Neural cell (in vitro differentiated cells): ENCODE results near the gene EYS. TPM values are rescaled to one million over a fixed set of nuclear protein-coding genes. Genes with fewer than 3 reads are reported as not detected.

Source experiments
- H2AFZ ChIP-seq: fragments of 200-600, 300-800 bp; sonication (generic), shearing (Covaris generic); 2 replicates; pipeline ENCODE4 v1.6.0; 2014; ENCODE audit warnings: low read depth, mild to moderate bottlenecking, antibody characterized with exemption, low read length, moderate library complexity
- H3F3A ChIP-seq: fragments of 200-600 bp; shearing (Covaris generic); 2 replicates; pipeline ENCODE4 v1.6.1; 2016; ENCODE audit warnings: mild to moderate bottlenecking, moderate library complexity, mixed read lengths, antibody characterized with exemption, low read length; ENCODE audit not compliant: insufficient read depth, poor library complexity, severe bottlenecking
- H3K27ac ChIP-seq: fragments of 200-600, 300-800 bp; sonication (generic), shearing (Covaris generic); 2 replicates; pipeline ENCODE4 v1.5.1; 2014; ENCODE audit warnings: mild to moderate bottlenecking, low read length, moderate library complexity
- H3K27me3 ChIP-seq: fragments of 300-800, 200-600 bp; sonication (generic), shearing (Covaris generic); 2 replicates; pipeline ENCODE4 v1.6.0; 2014; ENCODE audit warnings: mild to moderate bottlenecking, low read depth, low read length, moderate library complexity; ENCODE audit not compliant: insufficient read depth
- H3K36me3 ChIP-seq: fragments of 300-800, 200-600 bp; sonication (generic), shearing (Covaris generic); 2 replicates; pipeline ENCODE4 v1.5.1; 2014; ENCODE audit warnings: mild to moderate bottlenecking, antibody characterized with exemption, low read length, moderate library complexity; ENCODE audit not compliant: insufficient read depth
- H3K4me2 ChIP-seq: fragments of 300-800, 200-600 bp; sonication (generic), shearing (Covaris generic); 2 replicates; pipeline ENCODE4 v1.6.0; 2014; ENCODE audit warnings: mild to moderate bottlenecking, low read length
- H3K4me3 ChIP-seq: fragments of 300-800, 200-600 bp; sonication (generic), shearing (Covaris generic); 2 replicates; pipeline ENCODE4 v1.5.1; 2014; ENCODE audit warnings: mild to moderate bottlenecking, low read length, moderate library complexity
- H3K79me2 ChIP-seq: fragments of 200-600 bp; shearing (Covaris generic); replicated peaks from 2 replicates; pipeline ENCODE4 v1.6.0; 2014; ENCODE audit warnings: mild to moderate bottlenecking, low read length, moderate library complexity; ENCODE audit not compliant: insufficient read depth
- H3K9ac ChIP-seq: fragments of 300-800, 200-600 bp; sonication (generic), shearing (Covaris generic); 2 replicates; pipeline ENCODE4 v1.6.1; 2016; ENCODE audit warnings: mild to moderate bottlenecking, low read length, mixed read lengths
- H3K9me2 ChIP-seq: fragments of 200-600 bp; shearing (Covaris generic); 2 replicates; pipeline ENCODE4 v1.6.1; 2016; ENCODE audit warnings: mild to moderate bottlenecking, low read length, mixed read lengths; ENCODE audit not compliant: insufficient read depth
- H3K9me3 ChIP-seq: fragments of 200-600, 300-800 bp; sonication (generic), shearing (Covaris generic); 2 replicates; pipeline ENCODE4 v1.6.1; 2016; ENCODE audit warnings: mild to moderate bottlenecking, mixed run types, low read length, moderate library complexity, mixed read lengths
- H4K20me1 ChIP-seq: fragments of 200-600 bp; shearing (Covaris generic); 2 replicates; pipeline ENCODE4 v1.6.1; 2016; ENCODE audit warnings: mild to moderate bottlenecking, mixed run types; ENCODE audit not compliant: insufficient read depth
- CTCF ChIP-seq: fragments of 450-650 bp; IDR thresholded peaks from 2 replicates; pipeline ENCODE4 v1.5.1; 2014; ENCODE audit warnings: antibody characterized with exemption, mild to moderate bottlenecking, moderate library complexity; ENCODE audit not compliant: poor library complexity, severe bottlenecking
- EP300 ChIP-seq: fragments of 450-650 bp; conservative IDR thresholded peaks from 2 replicates; pipeline ENCODE4 v1.6.1; 2014; ENCODE audit warnings: antibody characterized with exemption, mild to moderate bottlenecking, moderate library complexity; ENCODE audit not compliant: poor library complexity, severe bottlenecking
- EZH2 ChIP-seq: fragments of 200-600, 300-800 bp; shearing (Covaris generic), sonication (generic); IDR thresholded peaks from 2 replicates; pipeline ENCODE4 v1.6.1; 2014; ENCODE audit warnings: antibody characterized with exemption, low read length, borderline replicate concordance, mild to moderate bottlenecking; ENCODE audit not compliant: insufficient read depth, poor library complexity, severe bottlenecking
- MXI1 ChIP-seq: fragments of 450-650 bp; conservative IDR thresholded peaks from 2 replicates; pipeline ENCODE4 v1.6.1; 2014; ENCODE audit warnings: antibody characterized with exemption, mild to moderate bottlenecking; ENCODE audit not compliant: poor library complexity, severe bottlenecking
- POLR2AphosphoS5 ChIP-seq: IDR thresholded peaks from 2 replicates; pipeline ENCODE4 v1.6.1; 2012
- RAD21 ChIP-seq: fragments of 450-650 bp; conservative IDR thresholded peaks from 2 replicates; pipeline ENCODE4 v1.6.1; 2014; ENCODE audit warnings: antibody characterized with exemption, mild to moderate bottlenecking, moderate library complexity
- REST ChIP-seq: IDR thresholded peaks from 2 replicates; pipeline ENCODE4 v1.6.1; 2012; ENCODE audit warnings: borderline replicate concordance
- SMC3 ChIP-seq: fragments of 450-650 bp; conservative IDR thresholded peaks from 2 replicates; pipeline ENCODE4 v1.6.1; 2014; ENCODE audit warnings: antibody characterized with exemption, mild to moderate bottlenecking, moderate library complexity; ENCODE audit not compliant: poor library complexity
- TAF1 ChIP-seq: IDR thresholded peaks from 2 replicates; pipeline ENCODE4 v1.6.1; 2012; ENCODE audit warnings: low read depth
- polyA plus RNA-seq: library from polyadenylated mRNA; depleted of rRNA; stranded (reverse); fragments of >200 nt; gene quantifications from 2 replicates; pipeline ENCODE4 v1.2.3, GENCODE V29; 2014

The EYS gene
- polyA plus RNA-seq, 1 donor from 2014 or later, result 0.38 TPM

- Histone ChIP-seq H3K27me3 (no peaks in the 10 kb centered on the region), H3K4me3 (no peak overlapping the region), H3K9ac (no peak overlapping the region), H3K27ac (no peak overlapping the region), H3K36me3 (no peaks in the 10 kb centered on the region), H3K9me2 (no peaks in the 10 kb centered on the region), H3K79me2 (no peaks in the 10 kb centered on the region), H2AFZ (no peak overlapping the region), H3K4me2 (no peak overlapping the region), H4K20me1 (no peaks in the 10 kb centered on the region), H3K9me3 (peaks cover 5% of the 10 kb centered on the region), H3F3A (no peaks in the 10 kb centered on the region)
- TF ChIP-seq POLR2AphosphoS5 (no peak), EZH2 (no peak), RAD21 (no peak), EP300 (no peak), SMC3 (no peak), TAF1 (no peak), MXI1 (no peak), REST (no peak), CTCF (no peak)
Observed at GRCh38 chr6:64301307-64302236, 1405.5 kb downstream of the EYS start.

GRCh38 chr6:64299176-64299575 is 1407.8 kb downstream of the EYS start:
- peaks cover 5% of the 10 kb centered on the region for H3K9me3 ChIP-seq
- no peak for TF ChIP-seq TAF1
- no peak for TF ChIP-seq RAD21
- no peak for TF ChIP-seq POLR2AphosphoS5
- TF ChIP-seq SMC3, result no peak
- no peak for TF ChIP-seq REST
- no peak for TF ChIP-seq EP300
- no peaks in the 10 kb centered on the region for H3K36me3 ChIP-seq
- no peaks in the 10 kb centered on the region for H3F3A ChIP-seq
- no peak overlapping the region for H3K4me2 ChIP-seq
- H3K27ac ChIP-seq, result no peak overlapping the region
- H3K27me3 ChIP-seq, result no peaks in the 10 kb centered on the region
- no peaks in the 10 kb centered on the region for H3K79me2 ChIP-seq
- no peaks in the 10 kb centered on the region for H4K20me1 ChIP-seq
- H3K9me2 ChIP-seq, result no peaks in the 10 kb centered on the region
- H3K9ac ChIP-seq, result no peak overlapping the region
- no peak overlapping the region for H3K4me3 ChIP-seq
- H2AFZ ChIP-seq, result no peak overlapping the region
